ENCODE data around the gene KIR2DL1.
"Not testable (repeated sequence)": the region's sequence is repeated elsewhere in the genome, so short reads cannot be mapped to it uniquely, and the experiment has no call there.

KIR2DL1 gene

GRCh38 chr19:54771018-54771960 lies 1.7 kb downstream of the KIR2DL1 start:
- not testable (repeated sequence) for DNase-seq

DNA sequence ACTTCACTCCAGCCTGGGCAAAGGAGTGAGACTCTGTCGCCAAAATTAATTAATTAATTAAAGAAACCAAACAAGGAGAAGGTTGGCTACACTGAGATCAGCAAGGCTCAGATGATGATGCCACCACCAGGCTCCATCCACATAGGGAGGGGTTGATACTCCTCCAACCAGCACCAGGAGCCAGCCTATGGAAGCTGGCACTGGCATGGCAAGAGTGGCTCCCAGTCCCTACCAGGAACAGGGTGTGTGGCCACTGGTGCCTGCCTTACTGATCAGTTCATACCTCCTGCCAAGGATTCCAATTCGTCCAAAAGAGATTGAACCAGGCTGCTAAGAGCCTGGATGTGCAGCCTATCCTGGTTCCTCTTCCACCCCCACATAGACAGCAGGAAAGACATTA lies 3.1 kb downstream of the KIR2DL1 start:
- not testable (repeated sequence) for DNase-seq

DNA sequence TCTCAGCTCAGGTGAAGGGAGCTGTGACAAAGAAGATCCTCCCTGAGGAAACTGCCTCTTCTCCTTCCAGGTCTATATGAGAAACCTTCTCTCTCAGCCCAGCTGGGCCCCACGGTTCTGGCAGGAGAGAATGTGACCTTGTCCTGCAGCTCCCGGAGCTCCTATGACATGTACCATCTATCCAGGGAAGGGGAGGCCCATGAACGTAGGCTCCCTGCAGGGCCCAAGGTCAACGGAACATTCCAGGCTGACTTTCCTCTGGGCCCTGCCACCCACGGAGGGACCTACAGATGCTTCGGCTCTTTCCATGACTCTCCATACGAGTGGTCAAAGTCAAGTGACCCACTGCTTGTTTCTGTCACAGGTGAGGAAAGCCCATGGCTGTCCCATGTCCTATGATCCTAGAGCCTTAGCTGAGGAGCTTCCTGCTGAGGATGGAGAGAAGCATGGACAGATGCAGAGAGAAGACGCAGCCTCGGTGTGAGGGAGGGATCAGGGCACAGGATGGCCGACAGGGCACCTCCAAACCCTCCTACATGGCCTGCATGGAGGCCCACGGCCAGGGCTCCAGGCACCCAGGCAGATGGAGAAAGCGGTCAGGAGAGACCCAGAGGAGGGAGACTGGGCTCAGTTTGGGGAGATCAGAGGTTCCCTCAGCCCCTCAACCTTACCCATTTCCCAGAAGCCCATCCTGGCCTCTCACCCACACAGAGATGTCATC lies 5.7 kb downstream of the KIR2DL1 start:
- DNase-seq = not testable (repeated sequence)

- not testable (repeated sequence) for DNase-seq
These were observed 6.2 kb downstream of the KIR2DL1 start for GRCh38 chr19:54775830-54776229.

DNA sequence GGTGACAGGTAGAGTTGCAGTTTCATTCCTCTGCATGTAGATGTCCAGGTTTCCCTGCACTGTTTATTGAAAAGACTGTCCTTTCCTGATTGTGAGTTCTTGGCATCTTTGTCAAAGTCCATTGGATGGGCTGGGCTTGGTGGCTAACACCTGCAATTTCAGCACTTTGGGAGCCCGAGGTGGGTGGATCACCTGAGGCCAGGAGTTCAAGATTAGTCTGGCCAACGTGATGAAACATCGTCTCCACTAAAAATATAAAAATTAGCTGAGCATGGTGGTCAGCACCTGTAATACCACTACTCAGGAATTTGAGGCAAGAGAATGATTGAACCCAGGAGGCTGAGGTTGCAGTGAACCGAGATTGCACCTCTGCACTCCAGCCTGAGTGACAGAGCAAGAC lies 8.3 kb downstream of the KIR2DL1 start:
- DNase-seq = not testable (repeated sequence)

DNA sequence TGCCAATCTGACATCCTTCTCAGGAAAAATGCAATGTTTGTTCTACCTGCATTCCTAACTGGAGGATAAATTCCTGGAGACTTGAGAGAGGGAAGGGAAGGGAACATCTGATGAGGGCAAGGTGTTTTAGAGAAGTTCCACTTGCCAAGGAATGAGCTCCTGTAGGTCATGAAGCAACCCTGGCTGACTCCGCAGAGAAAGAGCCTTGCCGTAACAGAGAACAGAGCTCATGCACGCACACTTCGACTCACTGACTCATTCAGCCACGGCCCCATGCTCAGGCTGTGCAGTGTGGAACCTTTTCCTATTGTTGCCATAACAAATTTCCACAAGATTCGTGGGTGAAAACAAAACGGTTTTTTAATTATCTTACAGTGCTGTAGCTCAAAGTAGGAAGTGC lies 9.3 kb downstream of the KIR2DL1 start:
- DNase-seq = not testable (repeated sequence)

DNA sequence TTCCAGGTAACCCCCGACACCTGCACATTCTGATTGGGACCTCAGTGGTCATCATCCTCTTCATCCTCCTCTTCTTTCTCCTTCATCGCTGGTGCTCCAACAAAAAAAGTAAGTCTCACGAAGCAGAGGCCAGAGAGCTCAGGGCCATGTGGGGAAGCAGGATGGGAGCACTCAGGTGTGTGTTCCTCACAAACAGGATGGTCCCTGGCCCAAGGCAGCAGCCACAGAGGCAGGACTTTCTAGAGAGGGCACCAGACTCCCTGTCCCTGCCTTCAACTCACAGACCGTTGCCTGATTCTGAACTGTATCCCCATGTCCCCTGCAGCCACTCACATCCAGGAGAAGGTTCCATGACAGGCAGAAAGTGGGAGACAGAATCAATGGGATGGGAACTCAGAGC lies 13.3 kb downstream of the KIR2DL1 start:
- DNase-seq = not testable (repeated sequence)

GRCh38 chr19:54786091-54786723 lies 16.6 kb downstream of the KIR2DL1 start:
- not testable (repeated sequence) for DNase-seq

DNA sequence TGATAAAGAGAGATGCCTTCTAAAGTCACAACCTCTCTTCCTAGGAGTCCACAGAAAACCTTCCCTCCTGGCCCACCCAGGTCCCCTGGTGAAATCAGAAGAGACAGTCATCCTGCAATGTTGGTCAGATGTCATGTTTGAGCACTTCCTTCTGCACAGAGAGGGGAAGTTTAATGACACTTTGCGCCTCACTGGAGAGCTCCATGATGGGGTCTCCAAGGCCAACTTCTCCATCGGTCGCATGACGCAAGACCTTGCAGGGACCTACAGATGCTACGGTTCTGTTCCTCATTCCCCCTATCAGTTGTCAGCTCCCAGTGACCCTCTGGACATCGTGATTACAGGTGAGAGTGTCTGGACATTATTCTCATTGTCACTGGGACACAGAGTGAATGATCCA lies 18.6 kb downstream of the KIR2DL1 start:
- DNase-seq = not testable (repeated sequence)

DNA sequence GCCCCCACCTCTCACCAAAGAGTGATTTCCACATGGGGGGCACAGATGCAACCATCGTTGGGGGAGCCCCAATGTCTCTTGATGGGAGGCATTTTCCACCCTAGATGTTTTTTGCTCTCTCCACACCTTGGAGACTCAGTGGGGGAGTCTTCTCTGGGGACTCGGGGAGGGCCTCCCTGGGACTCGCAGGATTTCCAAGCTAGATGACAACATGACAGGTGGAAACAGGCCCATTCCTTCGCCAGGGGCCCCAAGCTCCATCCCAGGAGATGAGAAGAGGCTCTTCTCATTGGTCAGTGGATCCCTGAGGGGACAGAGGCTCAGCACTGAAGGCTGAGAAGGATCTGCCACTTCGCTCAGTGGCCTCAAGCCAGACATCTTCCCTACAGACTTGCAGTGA lies 21.1 kb downstream of the KIR2DL1 start:
- DNase-seq = no peak

DNA sequence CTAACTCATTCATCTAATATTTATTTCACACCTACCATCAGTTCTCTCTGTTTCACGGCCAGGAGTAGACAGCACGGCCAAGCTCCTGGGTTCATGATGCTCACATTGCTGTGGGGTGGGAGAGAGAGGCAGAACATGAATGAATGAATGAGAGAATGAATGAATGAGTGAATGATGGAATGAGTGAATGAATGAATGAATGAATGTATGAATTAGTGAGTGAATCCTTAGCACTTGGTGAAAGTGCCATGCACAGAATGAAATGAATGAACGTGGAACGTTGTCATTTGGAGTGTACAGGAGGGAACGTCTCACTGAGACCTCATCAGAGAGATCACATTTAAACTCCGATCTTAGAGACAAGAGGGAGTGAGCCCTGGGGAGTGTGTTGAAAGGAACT lies 21.9 kb downstream of the KIR2DL1 start:
- no peak for DNase-seq

GRCh38 chr19:54792814-54793213 lies 23.2 kb downstream of the KIR2DL1 start:
- peak; percentile 5 for DNase-seq

GRCh38 chr19:54795758-54796157 lies 26.2 kb downstream of the KIR2DL1 start:
- no peak for DNase-seq

GRCh38 chr19:54803410-54803809 lies 33.8 kb downstream of the KIR2DL1 start, which contains the start of gene KIR2DL4:
Gene KIR2DL4 (plus strand): TSS chr19:54803610. CDS start chr19:54803652, 42 bp downstream.
- DNase-seq = peak; percentile 6

- no peak for DNase-seq
These were observed 34.5 kb downstream of the KIR2DL1 start for GRCh38 chr19:54804101-54804500.

GRCh38 chr19:54804571-54804970 lies 35.0 kb downstream of the KIR2DL1 start:
- no peak for DNase-seq

GRCh38 chr19:54805665-54806515 lies 36.3 kb downstream of the KIR2DL1 start:
- DNase-seq = no peak

DNA sequence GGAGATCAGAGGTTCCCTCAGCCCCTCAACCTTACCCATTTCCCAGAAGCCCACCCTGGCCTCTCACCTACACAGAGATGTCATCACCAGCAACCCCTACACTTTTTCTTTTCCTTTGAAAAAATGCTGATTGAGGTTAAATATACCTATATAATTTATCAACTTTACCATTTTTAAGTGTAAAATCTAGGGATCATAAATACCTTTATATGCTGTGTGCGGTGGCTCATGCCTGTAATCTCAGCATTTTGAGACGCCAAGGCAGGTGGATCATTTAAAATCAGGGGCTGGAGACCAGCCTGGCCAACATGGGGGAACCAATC lies 36.9 kb downstream of the KIR2DL1 start:
- DNase-seq = no peak

DNA sequence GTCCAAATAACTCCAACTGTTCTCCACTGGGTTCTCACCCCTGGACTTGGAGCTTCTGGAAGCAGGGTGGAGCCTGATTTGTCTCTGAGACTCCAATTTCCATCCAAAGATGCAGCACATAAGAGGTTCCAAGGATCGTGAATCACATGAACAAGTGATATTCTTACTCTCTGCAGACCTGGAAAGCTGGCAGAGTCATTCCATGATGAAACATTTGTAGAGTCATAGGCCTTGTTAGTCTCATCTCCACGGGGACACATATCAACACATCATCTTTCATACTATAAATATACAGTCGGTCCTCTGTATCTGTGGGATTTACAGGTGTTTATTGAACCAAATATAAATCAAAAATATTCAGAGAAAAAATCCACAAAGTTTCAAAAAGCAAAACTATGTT lies 45.0 kb downstream of the KIR2DL1 start:
- not testable (repeated sequence) for DNase-seq

DNA sequence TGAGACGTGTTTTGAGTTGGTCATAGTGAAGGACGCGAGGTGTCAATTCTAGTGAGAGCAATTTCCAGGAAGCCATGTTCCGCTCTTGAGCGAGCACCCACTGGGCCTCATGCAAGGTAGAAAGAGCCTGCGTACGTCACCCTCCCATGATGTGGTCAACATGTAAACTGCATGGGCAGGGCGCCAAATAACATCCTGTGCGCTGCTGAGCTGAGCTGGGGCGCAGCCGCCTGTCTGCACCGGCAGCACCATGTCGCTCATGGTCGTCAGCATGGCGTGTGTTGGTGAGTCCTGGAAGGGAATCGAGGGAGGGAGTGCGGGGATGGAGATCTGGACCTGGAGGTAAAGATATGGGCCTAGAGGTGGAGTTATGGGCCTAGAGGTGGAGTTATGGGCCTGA lies 46.7 kb downstream of the KIR2DL1 start, which contains the start of gene KIR3DL1:
KIR3DL1 (plus strand) TSS at position 218 of the 400 bp plus-strand sequence.
- DNase-seq = not testable (repeated sequence)

- no peak for DNase-seq
These were observed 48.3 kb downstream of the KIR2DL1 start for GRCh38 chr19:54817670-54818536.
